ENCODE measurements around the gene CAPZB.
"Not testable (repeated sequence)": the region's sequence is repeated elsewhere in the genome, so short reads cannot be mapped to it uniquely, and the experiment has no call there.

The CAPZB gene

GRCh38 chr1:19304081-19304480, 181.3 kb downstream of the CAPZB start:
- in situ Hi-C loops (cut with HindIII; ENCODE audit: low sequenced_read_pairs) = not testable (repeated sequence)

GRCh38 chr1:19300211-19300610, 185.1 kb downstream of the CAPZB start:
- in situ Hi-C loops (cut with HindIII; ENCODE audit: low sequenced_read_pairs) = no loop called here

GRCh38 chr1:19294638-19295037, 190.7 kb downstream of the CAPZB start:
- in situ Hi-C loops (cut with HindIII; ENCODE audit: low sequenced_read_pairs) = no loop called here

- in situ Hi-C loops (cut with HindIII; ENCODE audit: low sequenced_read_pairs) = no loop called here
Measured at GRCh38 chr1:19289244-19289643, 196.1 kb downstream of the CAPZB start.

All from endothelial cell of hepatic sinusoid (primary cell).